OCI-LY3 (cell line): Measurements from ENCODE around the gene PARK7.
A peak's percentile ranks its signal among the peaks of the same experiment; 100 is the strongest.

Source experiments
- H2AFZ ChIP-seq: fragments of 200-600, 300-600 bp; shearing (Covaris generic); 2 replicates; pipeline ENCODE4 v1.6.0; 2014; ENCODE audit warnings: antibody characterized with exemption, low read depth, low read length
- H3K27ac ChIP-seq: fragments of 200-600, 300-600 bp; sonication (generic); 2 replicates; pipeline ENCODE4 v1.5.1; 2014; ENCODE audit warnings: mild to moderate bottlenecking, low read length, moderate library complexity, mixed read lengths
- H3K27me3 ChIP-seq: fragments of 200-600, 300-600 bp; sonication (generic); 2 replicates; pipeline ENCODE4 v1.6.1; 2014; ENCODE audit warnings: low read depth, low read length, mixed read lengths
- H3K36me3 ChIP-seq: fragments of 200-600, 300-600 bp; sonication (generic); replicated peaks from 2 replicates; pipeline ENCODE3; 2014; ENCODE audit warnings: low read depth, low read length, mixed read lengths
- H3K4me1 ChIP-seq: fragments of 300-600, 200-600 bp; sonication (generic); 2 replicates; pipeline ENCODE4 v1.6.1; 2014; ENCODE audit warnings: low read length, mixed read lengths
- H3K4me2 ChIP-seq: fragments of 200-600, 300-600 bp; sonication (generic); 2 replicates; pipeline ENCODE4 v1.6.1; 2014; ENCODE audit warnings: low read length, mixed read lengths
- H3K4me3 ChIP-seq: fragments of 300-600, 200-600 bp; sonication (generic); 2 replicates; pipeline ENCODE4 v1.5.1; 2014; ENCODE audit warnings: antibody characterized with exemption, mild to moderate bottlenecking, low read length, moderate library complexity
- H3K79me2 ChIP-seq: fragments of 300-600, 200-600 bp; shearing (Covaris generic); 2 replicates; pipeline ENCODE4 v1.6.1; 2014; ENCODE audit warnings: mild to moderate bottlenecking, low read length, mixed read lengths
- H3K9ac ChIP-seq: fragments of 300-600, 200-600 bp; shearing (Covaris generic); 2 replicates; pipeline ENCODE4 v1.6.0; 2014; ENCODE audit warnings: mild to moderate bottlenecking, low read length, moderate library complexity
- H3K9me3 ChIP-seq: fragments of 200-600, 300-600 bp; shearing (Covaris generic); 2 replicates; pipeline ENCODE4 v1.6.1; 2014; ENCODE audit warnings: low read length, mixed read lengths; ENCODE audit not compliant: insufficient read depth
- H4K20me1 ChIP-seq: fragments of 200-600, 300-600 bp; sonication (generic); 2 replicates; pipeline ENCODE4 v1.6.1; 2016; ENCODE audit warnings: low read length, mixed read lengths; ENCODE audit not compliant: insufficient read depth
- CTCF ChIP-seq: fragments of 200-600, 300-600 bp; sonication (generic); IDR thresholded peaks from 2 replicates; pipeline ENCODE4 v1.5.1; 2014; ENCODE audit warnings: antibody characterized with exemption, low read length, low read depth
- EZH2phosphoT487 ChIP-seq: fragments of 200-600 bp; shearing (Covaris generic); IDR thresholded peaks from 2 replicates; pipeline ENCODE4 v1.6.1; 2018; ENCODE audit warnings: antibody characterized with exemption, mixed run types, low read depth

Gene PARK7

DNA sequence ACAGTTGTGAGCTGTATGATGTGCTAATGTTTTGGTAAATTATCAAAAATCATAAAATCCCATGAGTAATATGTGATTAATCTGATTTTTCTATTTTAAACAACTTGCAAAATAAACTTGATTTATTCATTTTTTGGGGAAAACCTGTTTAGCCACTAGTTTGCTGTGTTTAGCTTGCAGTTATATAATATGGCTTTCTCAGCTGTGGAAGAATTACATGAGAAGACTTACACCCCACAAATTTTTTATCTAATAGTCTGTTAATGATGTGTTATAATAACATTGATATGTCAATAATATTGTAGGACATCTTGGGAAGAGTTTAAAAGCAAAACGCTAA is 67.0 kb downstream of the PARK7 start:
- H3K27ac ChIP-seq: no peak overlapping the region
- H3K79me2 ChIP-seq: no peaks in the 10 kb centered on the region
- H3K9me3 ChIP-seq: no peaks in the 10 kb centered on the region
- H3K27me3 ChIP-seq: no peaks in the 10 kb centered on the region
- H3K4me2 ChIP-seq: no peak overlapping the region
- no peaks in the 10 kb centered on the region for H3K36me3 ChIP-seq
- no peak overlapping the region for H3K4me3 ChIP-seq
- H3K9ac ChIP-seq: no peak overlapping the region
- no peaks in the 10 kb centered on the region for H4K20me1 ChIP-seq
- H3K4me1 ChIP-seq: peaks cover 5% of the 10 kb centered on the region; the same call in 1 of the 2 replicates
- no peak overlapping the region for H2AFZ ChIP-seq
- TF ChIP-seq CTCF (no peak), EZH2phosphoT487 (no peak)

GRCh38 chr1:8031176-8031785 is 69.8 kb downstream of the PARK7 start:
- no peak overlapping the region for H3K4me2 ChIP-seq
- no peak overlapping the region for H3K27ac ChIP-seq
- TF ChIP-seq EZH2phosphoT487 (no peak), CTCF (peak; percentile 42)
- no peaks in the 10 kb centered on the region for H4K20me1 ChIP-seq
- no peaks in the 10 kb centered on the region for H3K79me2 ChIP-seq
- peak overlapping the region; percentile 11; the same call in 1 of the 2 replicates for H3K9ac ChIP-seq
- H3K9me3 ChIP-seq: no peaks in the 10 kb centered on the region
- no peak overlapping the region for H3K4me3 ChIP-seq
- H2AFZ ChIP-seq: no peak overlapping the region
- H3K27me3 ChIP-seq: no peaks in the 10 kb centered on the region
- H3K36me3 ChIP-seq: no peaks in the 10 kb centered on the region
- peaks cover 5% of the 10 kb centered on the region; the same call in 1 of the 2 replicates for H3K4me1 ChIP-seq

- peaks cover 5% of the 10 kb centered on the region; the same call in 1 of the 2 replicates for H3K4me1 ChIP-seq
- no peak overlapping the region for H2AFZ ChIP-seq
- H3K4me2 ChIP-seq: no peak overlapping the region
- no peak overlapping the region for H3K4me3 ChIP-seq
- no peaks in the 10 kb centered on the region for H3K27me3 ChIP-seq
- no peaks in the 10 kb centered on the region for H3K79me2 ChIP-seq
- no peaks in the 10 kb centered on the region for H3K9me3 ChIP-seq
- no peak overlapping the region for H3K27ac ChIP-seq
- no peak for TF ChIP-seq EZH2phosphoT487
- TF ChIP-seq CTCF: no peak
- no peaks in the 10 kb centered on the region for H4K20me1 ChIP-seq
- no peaks in the 10 kb centered on the region for H3K36me3 ChIP-seq
- no peak overlapping the region for H3K9ac ChIP-seq
Measured at GRCh38 chr1:8032366-8032910, 70.9 kb downstream of the PARK7 start.

GRCh38 chr1:8033322-8033721 is 71.8 kb downstream of the PARK7 start:
- Histone ChIP-seq H3K4me3 (no peak overlapping the region), H3K4me1 (peaks cover 5% of the 10 kb centered on the region; the same call in 1 of the 2 replicates), H3K27me3 (no peaks in the 10 kb centered on the region), H4K20me1 (no peaks in the 10 kb centered on the region), H3K9me3 (no peaks in the 10 kb centered on the region), H3K27ac (no peak overlapping the region), H3K4me2 (no peak overlapping the region), H3K9ac (no peak overlapping the region), H3K79me2 (no peaks in the 10 kb centered on the region), H3K36me3 (no peaks in the 10 kb centered on the region), H2AFZ (no peak overlapping the region)
- TF ChIP-seq CTCF (no peak), EZH2phosphoT487 (no peak)
